ENCODE data around the gene GAS6. TPM values are rescaled to one million over a fixed set of nuclear protein-coding genes. Genes with fewer than 3 reads are reported as not detected.
"Not testable (repeated sequence)": the region's sequence is repeated elsewhere in the genome, so short reads cannot be mapped to it uniquely, and the experiment has no call there.

GAS6 gene
- polyA plus RNA-seq, 4 donors: 23.6 to 57.1 (median 29.3) TPM

- DNase-seq (ENCODE audit: low read depth in 4 of 4, low spot score in 3 of 4): no peak
These were observed 10.9 kb upstream of the GAS6 start for GRCh38 chr13:113874579-113875428.

GRCh38 chr13:113874177-113874576 is 10.3 kb upstream of the GAS6 start:
- DNase-seq (ENCODE audit: low read depth in 4 of 4, low spot score in 3 of 4): no peak

- no peak for DNase-seq (ENCODE audit: low read depth in 4 of 4, low spot score in 3 of 4)
These were observed 5.4 kb upstream of the GAS6 start for GRCh38 chr13:113869263-113869662.

- not testable (repeated sequence) for DNase-seq (ENCODE audit: low read depth in 4 of 4, low spot score in 3 of 4)
These were observed 4.0 kb upstream of the GAS6 start for GRCh38 chr13:113867913-113868312.

- no peak for DNase-seq (ENCODE audit: low read depth in 4 of 4, low spot score in 3 of 4)
These were observed 1.6 kb upstream of the GAS6 start for GRCh38 chr13:113865427-113865826.

- DNase-seq (ENCODE audit: low read depth in 4 of 4, low spot score in 3 of 4): no peak
These were observed 506 bp upstream of the GAS6 start for GRCh38 chr13:113864273-113864890.

GRCh38 chr13:113862931-113863523 is 849 bp downstream of the GAS6 start:
- no peak for DNase-seq (ENCODE audit: low read depth in 4 of 4, low spot score in 3 of 4)

GRCh38 chr13:113862191-113862930 is 1.5 kb downstream of the GAS6 start:
- no peak for DNase-seq (ENCODE audit: low read depth in 4 of 4, low spot score in 3 of 4)

- DNase-seq (ENCODE audit: low read depth in 4 of 4, low spot score in 3 of 4): no peak
These were observed 2.3 kb downstream of the GAS6 start for GRCh38 chr13:113861433-113862030.

- DNase-seq (ENCODE audit: low read depth in 4 of 4, low spot score in 3 of 4): no peak
These were observed 3.0 kb downstream of the GAS6 start for GRCh38 chr13:113860665-113861432.

GRCh38 chr13:113860051-113860664 is 3.7 kb downstream of the GAS6 start:
- DNase-seq (ENCODE audit: low read depth in 4 of 4, low spot score in 3 of 4): no peak

GRCh38 chr13:113859311-113860050 is 4.4 kb downstream of the GAS6 start:
- no peak for DNase-seq (ENCODE audit: low read depth in 4 of 4, low spot score in 3 of 4)

- DNase-seq (ENCODE audit: low read depth in 4 of 4, low spot score in 3 of 4): no peak
These were observed 6.2 kb downstream of the GAS6 start for GRCh38 chr13:113857531-113858195.

- DNase-seq (ENCODE audit: low read depth in 4 of 4, low spot score in 3 of 4): no peak
These were observed 7.2 kb downstream of the GAS6 start for GRCh38 chr13:113856716-113857065.

GRCh38 chr13:113855931-113856715 is 7.8 kb downstream of the GAS6 start:
- DNase-seq (ENCODE audit: low read depth in 4 of 4, low spot score in 3 of 4): no peak

GRCh38 chr13:113855012-113855921 is 8.6 kb downstream of the GAS6 start:
- DNase-seq (ENCODE audit: low read depth in 4 of 4, low spot score in 3 of 4): no peak

Measured in left renal pelvis (tissue), 4 donors.